ENCODE data around the gene HUWE1. TPM values are rescaled to one million over a fixed set of nuclear protein-coding genes. Genes with fewer than 3 reads are reported as not detected.

Gene HUWE1
- polyA plus RNA-seq (2011; rRNA removed) (120 and 190 TPM in 2 replicates), polyA plus RNA-seq (2017; fragmentation: RNase III; extraction: RNeasy Plus Mini Kit Qiagen cat#74134 plus additional on column Dnase treatment) (55.7 to 68.8 TPM (median 60.1 TPM) in 3 replicates), polyA minus RNA-seq (2011; rRNA and poly(A)+ RNA removed) (362 and 507 TPM in 2 replicates)
- polyA plus RNA-seq (2012; cell fraction: cytosol; rRNA removed): 48.5 and 62.3 TPM in 2 replicates
- 171 and 178 TPM in 2 replicates for polyA plus RNA-seq (2012; cell fraction: nucleus; rRNA removed)

DNA sequence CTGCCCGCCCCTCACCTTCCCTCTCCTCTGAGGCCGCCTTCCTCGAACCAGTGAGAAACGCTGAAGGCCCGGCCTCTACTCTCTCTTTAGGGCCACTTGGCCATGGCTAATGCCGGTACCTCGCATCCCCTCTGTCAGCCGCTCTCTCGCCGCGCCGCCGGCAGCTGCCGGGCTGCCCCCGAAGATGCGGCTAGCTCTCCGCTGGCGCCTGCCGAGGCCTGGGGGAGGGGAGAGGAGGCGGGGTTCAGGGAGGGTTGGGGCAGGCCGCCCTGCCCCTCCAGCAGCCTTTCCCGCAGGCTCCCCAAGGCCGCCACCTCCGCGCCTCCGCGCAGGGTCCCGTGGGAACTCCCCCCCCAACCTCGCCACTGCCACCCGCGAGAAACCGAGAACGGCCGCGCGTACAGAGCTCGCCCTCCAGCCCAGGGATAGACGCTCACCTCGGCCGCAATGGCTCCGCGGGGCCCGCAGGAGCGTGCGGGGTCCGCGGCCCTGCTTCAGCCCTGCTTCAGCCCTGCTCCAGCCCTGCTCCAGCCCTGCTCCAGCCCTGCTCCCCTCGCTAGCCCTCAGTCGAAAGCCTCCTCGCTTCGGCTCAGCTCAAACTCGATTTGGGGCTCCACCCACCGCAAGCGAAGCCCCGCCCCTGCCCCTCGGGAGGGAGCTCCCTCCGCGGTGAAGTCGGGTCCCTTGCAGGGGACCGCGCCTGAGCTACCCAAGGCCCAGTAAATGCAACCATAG is at the start of gene HUWE1:
TSS of gene HUWE1 (minus strand) at position 569 of the 735 bp plus-strand sequence. CDS start 32,612 bp downstream, outside the sequence.
- ATAC-seq: peak; percentile 69 to 78
- Histone ChIP-seq H3K4me2 (peak within 1 kb of the TSS; percentile 96), H3K4me3 (peak within 1 kb of the TSS; percentile 90), H3K4me1 (peaks cover 11% of the 10 kb centered on the region; the same call in 2 of the 3 replicates), H3K9me3 (no peaks in the 10 kb centered on the region), H3K27ac (peak within 1 kb of the TSS; percentile 98 to 99)
- peak; percentile 63 to 86 for DNase-seq (ENCODE audit: low read depth in 1 of 2, low spot score in 1 of 2)
- WGBS (ENCODE audit: missing lambda C conversion rate): 2% methylated on average over 11 of the region's 61 CpGs
- CTCF ChIA-PET: interaction anchor here (1.3 to 1.4 kb wide), 2 partner anchors 69 to 144 kb away, joined by 3 read pairs; no protein-coding TSS in a partner anchor
- POLR2A ChIA-PET: interaction anchor here (0.6 to 1.5 kb wide), 8 partner anchors 17 to 497 kb away, joined by 3 to 7 read pairs (median 4); partner anchors contain the start of gene FAM120C
- no peak for FAIRE-seq
- TF ChIP-seq KDM5A (IDR thresholded peaks at IDR 0.05) (no peak), PBX3 (IDR thresholded peaks at IDR 0.05) (no peak), PHF8 (IDR thresholded peaks at IDR 0.05; ENCODE audit: borderline replicate concordance, low read depth) (0 out of 2 replicates have a peak, but pooled peaks have one; percentile 41), MAX (IDR thresholded peaks at IDR 0.05) (no peak; the same call in 1 of the 2 replicates), CHD4 (IDR thresholded peaks at IDR 0.05; ENCODE audit: borderline replicate concordance) (no peak), HOXB13 (CRISPR knock-in tag; IDR thresholded peaks at IDR 0.05; ENCODE audit: low read depth) (no peak), POLR2A (IDR thresholded peaks at IDR 0.05; ENCODE audit: low read length) (peak; percentile 67; the same call in 1 of the 2 replicates), SREBF2 (IDR thresholded peaks at IDR 0.05) (no peak), CBX2 (IDR thresholded peaks at IDR 0.05; ENCODE audit: borderline replicate concordance, low read depth) (no peak), BCL3 (IDR thresholded peaks at IDR 0.05) (no peak), JUN (IDR thresholded peaks at IDR 0.05) (peak in 1 of 2 experiments; percentile 66; a peak in 1 of 5 replicates), CHD2 (IDR thresholded peaks at IDR 0.05; ENCODE audit: low read length, partially characterized antibody) (no peak)

GRCh38 chrX:53732797-53733196 is 46.3 kb upstream of the HUWE1 start:
- CTCF ChIA-PET: no interaction called here
- no peak overlapping the region for H3K4me2 ChIP-seq
- no peaks in the 10 kb centered on the region for H3K9me3 ChIP-seq
- no peak for DNase-seq (ENCODE audit: low read depth in 1 of 2, low spot score in 1 of 2)
- TF ChIP-seq HEYL (CRISPR knock-in tag; IDR thresholded peaks at IDR 0.05) (no peak), NR3C1 (IDR thresholded peaks at IDR 0.05) (no peak), ZNF302 (CRISPR knock-in tag; IDR thresholded peaks at IDR 0.05) (no peak), POLR2A (IDR thresholded peaks at IDR 0.05; ENCODE audit: low read length) (no peak), ELK1 (IDR thresholded peaks at IDR 0.05; ENCODE audit: low read depth, low read length) (no peak), E2F6 (IDR thresholded peaks at IDR 0.05; ENCODE audit: borderline replicate concordance, low read depth) (no peak), ZSCAN20 (CRISPR knock-in tag; IDR thresholded peaks at IDR 0.05) (no peak), KDM1A (IDR thresholded peaks at IDR 0.05; ENCODE audit: low read depth) (no peak), MAFK (IDR thresholded peaks at IDR 0.05; ENCODE audit: partially characterized antibody) (no peak), HOXB5 (CRISPR knock-in tag; IDR thresholded peaks at IDR 0.05) (no peak)
- TF ChIP-seq, protein P1, sequence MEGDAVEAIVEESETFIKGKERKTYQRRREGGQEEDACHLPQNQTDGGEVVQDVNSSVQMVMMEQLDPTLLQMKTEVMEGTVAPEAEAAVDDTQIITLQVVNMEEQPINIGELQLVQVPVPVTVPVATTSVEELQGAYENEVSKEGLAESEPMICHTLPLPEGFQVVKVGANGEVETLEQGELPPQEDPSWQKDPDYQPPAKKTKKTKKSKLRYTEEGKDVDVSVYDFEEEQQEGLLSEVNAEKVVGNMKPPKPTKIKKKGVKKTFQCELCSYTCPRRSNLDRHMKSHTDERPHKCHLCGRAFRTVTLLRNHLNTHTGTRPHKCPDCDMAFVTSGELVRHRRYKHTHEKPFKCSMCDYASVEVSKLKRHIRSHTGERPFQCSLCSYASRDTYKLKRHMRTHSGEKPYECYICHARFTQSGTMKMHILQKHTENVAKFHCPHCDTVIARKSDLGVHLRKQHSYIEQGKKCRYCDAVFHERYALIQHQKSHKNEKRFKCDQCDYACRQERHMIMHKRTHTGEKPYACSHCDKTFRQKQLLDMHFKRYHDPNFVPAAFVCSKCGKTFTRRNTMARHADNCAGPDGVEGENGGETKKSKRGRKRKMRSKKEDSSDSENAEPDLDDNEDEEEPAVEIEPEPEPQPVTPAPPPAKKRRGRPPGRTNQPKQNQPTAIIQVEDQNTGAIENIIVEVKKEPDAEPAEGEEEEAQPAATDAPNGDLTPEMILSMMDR (IDR thresholded peaks at IDR 0.05): no peak
- peak; percentile 83 for FAIRE-seq
- ATAC-seq: no peak
- POLR2A ChIA-PET: no interaction called here
- no peaks in the 10 kb centered on the region for H3K4me1 ChIP-seq
- H3K4me3 ChIP-seq: no peak overlapping the region
- 40% methylated on average over 2 of the region's 2 CpGs for WGBS (ENCODE audit: missing lambda C conversion rate)
- no peak overlapping the region for H3K27ac ChIP-seq
